Inflammatory macrophage treated with lipopolysaccharide for 1 hour (primary cell): ENCODE data around the gene CYP2S1.
A peak's percentile ranks its signal among the peaks of the same experiment; 100 is the strongest.
"Not testable (repeated sequence)": the region's sequence is repeated elsewhere in the genome, so short reads cannot be mapped to it uniquely, and the experiment has no call there.

Source experiments
- DNase-seq, 2 donors: peaks; one replicate each; pipeline ENCODE4 v3.0.0-alpha.2; 2020 to 2022

The CYP2S1 gene

GRCh38 chr19:41226053-41226873 is 33.2 kb downstream of the CYP2S1 start:
- no peak for DNase-seq

- no peak for DNase-seq
Observed at GRCh38 chr19:41226874-41227390, 33.9 kb downstream of the CYP2S1 start.

DNA sequence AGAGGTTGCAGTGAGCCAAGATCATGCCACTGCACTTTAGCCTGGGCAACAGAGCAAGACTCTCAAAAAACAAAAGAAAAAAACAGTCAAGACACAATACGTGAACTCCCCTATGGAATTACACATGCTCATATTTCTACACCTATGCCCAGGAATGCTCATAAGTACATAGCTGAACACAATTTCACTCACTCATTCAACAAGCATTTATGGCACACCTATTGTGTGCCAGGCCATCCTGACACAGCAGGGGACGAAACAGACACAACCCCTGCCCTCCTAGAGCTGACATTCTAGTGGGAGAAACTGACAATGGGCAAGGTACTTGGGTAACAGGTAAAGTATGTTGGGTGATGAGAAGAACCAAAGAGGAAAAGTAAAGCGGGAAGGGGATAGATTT is 35.5 kb downstream of the CYP2S1 start:
- no peak for DNase-seq

DNA sequence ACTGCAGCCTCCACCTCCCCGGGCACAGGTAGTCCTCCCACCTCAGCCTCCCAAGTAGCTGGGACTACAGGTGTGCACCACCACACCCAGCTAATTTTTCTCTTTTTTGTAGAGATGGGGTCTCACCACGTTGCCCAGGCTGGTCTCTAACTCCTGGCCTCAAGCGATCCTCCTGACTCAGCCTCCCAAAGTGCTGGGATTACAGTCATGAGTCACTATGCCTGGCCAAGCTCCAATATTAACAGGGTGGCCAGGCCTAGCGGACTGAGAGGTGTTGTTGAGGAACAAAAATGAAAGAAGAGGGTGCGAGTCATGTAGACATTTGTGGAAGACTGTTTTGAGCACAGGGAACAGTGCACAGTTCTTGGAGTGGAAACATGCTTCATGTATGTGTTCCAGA is 36.3 kb downstream of the CYP2S1 start:
- not testable (repeated sequence) for DNase-seq

GRCh38 chr19:41230067-41230857 is 37.2 kb downstream of the CYP2S1 start:
- no peak for DNase-seq

DNA sequence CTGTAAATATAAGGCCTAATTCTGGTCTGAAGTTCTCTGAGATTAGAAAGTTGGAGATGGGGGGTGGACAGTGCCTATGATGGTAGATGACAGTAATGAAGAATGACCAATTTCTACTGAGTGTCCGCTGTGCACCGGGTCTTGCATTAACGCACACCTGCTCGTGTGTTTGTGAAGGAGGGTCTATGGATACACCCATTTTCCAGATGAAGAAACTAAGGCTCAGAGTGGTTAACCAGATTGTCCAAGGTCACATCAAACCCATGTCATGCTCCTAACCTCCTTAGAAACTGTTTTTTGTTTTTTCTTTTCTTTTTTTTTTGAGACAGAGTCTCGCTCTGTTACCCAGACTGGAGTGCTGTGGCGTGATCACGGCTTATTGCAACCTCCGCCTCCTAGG is 39.7 kb downstream of the CYP2S1 start:
- no peak for DNase-seq

DNA sequence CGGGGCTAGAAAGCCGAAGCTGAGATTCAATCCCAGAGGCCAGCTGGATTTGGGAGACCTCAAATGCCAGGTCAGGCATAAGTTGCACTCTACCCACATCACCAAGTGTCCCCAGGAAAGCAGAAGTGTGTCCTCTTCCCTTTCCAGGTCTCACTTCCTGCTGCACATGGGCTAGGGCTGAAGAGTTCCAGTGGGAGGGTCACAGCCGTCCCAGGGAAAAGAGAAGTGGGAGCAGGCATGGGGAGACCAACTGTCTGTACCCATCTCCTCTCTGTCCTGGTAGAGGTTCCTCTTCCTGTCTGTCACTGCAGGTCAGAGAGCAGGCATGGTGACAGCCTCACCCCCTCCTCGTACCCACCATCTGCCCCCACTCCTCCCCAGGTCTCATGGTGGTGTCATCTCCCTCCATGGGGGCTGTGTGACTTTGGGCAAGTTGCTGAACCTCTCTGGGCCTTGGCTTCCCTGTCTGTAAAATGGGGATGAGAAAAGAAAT is 40.8 kb downstream of the CYP2S1 start:
- DNase-seq, result peak; percentile 76 to 93

DNA sequence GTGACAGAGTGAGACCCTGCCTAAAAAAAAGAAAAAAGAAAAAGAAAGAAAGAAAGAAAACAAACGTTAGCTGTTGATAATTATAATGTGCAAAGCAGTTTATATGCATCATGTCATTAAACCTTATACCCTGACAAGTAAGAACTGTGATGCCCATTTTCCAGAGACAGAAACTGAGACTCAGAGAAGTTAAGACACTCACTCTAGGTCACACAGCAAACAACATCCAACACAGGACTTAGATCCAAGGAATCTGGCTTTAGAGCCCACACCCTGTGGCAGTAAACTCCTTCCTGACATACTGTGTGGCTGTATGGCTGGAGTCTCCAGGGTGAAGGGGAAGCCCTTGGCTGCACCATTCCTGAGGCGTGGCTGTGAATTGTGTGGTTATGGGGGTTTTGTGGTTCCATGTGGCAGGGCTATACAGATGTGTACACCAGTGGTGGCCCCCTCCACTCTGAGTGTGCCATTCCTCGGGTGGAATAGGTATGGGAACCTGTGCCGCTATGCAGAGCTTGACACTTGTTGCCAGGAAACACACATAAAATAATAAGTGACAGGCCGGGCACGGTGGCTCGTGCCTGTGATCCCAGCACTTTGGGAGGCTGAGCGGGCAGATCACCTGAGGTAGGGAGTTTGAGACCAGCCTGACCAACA is 41.6 kb downstream of the CYP2S1 start:
- no peak for DNase-seq

GRCh38 chr19:41235480-41235879 is 42.5 kb downstream of the CYP2S1 start:
- no peak for DNase-seq

DNA sequence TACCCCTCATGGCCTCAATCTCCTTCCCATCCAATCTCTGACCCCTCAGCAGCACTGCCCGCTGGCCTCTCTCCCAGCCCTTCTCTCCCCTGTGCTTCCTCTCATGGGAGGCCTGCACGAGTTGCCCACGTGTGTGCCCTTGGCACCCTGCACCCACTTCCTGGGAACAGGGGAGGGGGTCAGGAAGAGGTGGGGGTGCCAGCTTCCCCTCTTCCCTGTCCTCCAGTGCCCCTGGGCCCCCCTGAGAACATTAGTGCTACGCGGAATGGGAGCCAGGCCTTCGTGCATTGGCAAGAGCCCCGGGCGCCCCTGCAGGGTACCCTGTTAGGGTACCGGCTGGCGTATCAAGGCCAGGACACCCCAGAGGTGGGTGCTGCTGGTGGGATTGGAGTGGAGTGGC is 45.2 kb downstream of the CYP2S1 start:
- DNase-seq, result no peak

GRCh38 chr19:41239363-41239762 is 46.3 kb downstream of the CYP2S1 start:
- no peak for DNase-seq

GRCh38 chr19:41239961-41240574 is 47.0 kb downstream of the CYP2S1 start:
- DNase-seq, result no peak

DNA sequence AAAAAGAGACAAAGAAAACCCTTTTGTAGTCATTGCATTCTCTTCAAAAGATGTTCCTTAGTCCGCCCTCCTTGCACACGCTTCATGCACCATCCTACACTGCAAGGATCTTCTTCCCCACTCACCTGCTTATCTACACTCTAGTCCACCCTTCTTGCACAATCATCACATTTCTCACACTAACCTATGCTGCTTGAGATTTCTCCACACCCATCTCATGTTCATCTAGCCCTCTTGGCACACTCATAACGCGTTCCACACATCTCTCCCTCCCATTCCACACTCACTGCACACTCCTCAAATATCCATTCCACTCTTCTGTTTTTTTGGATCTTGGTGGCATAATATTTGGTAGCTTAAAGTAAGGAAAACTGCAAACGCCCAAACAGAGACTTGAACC is 48.8 kb downstream of the CYP2S1 start:
- no peak for DNase-seq

DNA sequence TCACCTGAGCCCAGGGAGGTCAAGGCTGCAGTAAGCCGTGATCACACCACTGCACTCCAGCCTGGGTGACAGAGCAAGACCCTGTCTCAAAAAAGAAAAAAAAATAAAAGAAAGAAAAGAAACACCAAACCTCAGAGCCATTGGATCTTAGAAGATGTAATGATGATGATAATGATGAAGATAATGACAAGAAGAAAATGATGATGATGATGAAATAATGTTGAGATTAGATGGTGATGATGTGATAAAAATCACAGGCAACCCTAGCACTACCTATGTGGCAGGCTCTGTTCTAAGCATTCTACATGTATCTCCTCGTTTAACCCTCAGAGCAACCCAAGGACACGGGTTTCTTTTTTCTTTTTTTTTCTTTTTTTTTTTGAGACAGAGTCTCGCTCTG is 51.1 kb downstream of the CYP2S1 start:
- DNase-seq, result no peak

DNA sequence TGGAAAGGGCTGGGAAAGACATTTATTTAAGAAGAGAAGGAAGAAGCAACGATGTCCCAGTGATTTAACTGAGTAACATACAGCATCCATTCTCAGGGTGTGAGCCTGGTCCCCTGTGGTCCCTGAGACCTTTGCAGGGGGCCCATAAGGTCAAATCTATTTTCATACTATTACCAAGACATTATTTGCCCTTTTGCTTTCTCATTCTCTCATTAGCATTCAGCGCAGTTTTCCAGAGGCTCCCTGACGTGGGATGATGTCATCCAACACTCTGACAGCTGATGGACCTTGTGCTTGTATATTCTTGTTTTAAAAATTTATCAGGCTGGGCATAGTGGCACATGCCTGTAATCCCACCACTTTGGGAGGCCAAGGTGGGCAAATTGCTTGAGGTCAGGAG is 52.8 kb downstream of the CYP2S1 start:
- DNase-seq, result no peak

DNA sequence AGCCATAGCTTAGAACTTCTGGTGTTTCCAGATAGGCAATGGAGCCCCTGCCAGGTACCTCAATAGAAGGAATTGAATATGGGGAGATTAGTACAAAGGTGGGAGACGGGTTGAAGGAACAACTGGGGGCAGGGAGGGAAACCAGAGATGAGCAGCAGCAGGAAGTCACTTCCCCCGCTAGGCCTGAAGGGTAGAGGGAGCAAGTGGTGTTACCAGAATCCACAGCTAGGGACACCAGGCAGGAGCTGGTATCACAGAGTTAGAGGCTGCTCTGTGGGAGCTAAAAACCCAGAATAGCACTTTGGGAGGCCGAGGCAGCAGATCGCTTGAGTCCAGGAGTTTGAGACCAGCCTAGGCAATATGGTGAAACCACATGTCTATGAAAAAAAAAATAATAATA is 55.9 kb downstream of the CYP2S1 start:
- no peak for DNase-seq

DNA sequence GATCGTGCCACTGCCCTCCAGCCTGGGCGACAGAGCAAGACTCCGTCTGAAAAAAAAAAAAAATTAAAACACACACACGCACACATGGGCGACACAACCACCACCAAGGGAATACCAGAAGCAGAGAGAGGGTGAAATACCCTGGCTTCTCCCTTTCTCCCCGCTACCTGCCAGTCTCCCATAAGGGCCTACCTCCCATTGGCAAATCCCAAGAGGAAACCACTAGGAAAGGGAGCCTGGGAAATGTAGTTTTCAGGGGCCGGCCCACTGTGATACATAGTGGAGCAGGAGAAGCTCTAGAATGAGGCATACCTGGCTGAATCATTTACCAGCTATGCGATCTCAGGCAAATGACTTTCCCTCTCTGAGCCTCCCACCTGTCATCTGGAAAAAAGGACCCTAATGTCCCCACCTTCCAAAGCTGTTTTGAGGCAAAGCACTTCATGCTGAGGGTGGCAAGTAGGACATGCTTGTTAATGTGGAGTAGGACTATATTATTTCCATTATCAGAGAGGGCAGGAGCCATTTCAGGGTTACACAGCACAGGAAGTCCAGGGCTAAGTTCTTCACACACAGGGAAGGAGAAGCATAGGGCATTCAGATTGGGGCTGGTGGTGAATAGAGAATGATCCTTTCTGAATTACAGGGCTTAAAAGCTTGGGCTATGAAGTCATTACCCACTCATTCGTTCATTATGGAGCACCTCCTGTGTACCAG is 56.8 kb downstream of the CYP2S1 start:
- no peak for DNase-seq

- DNase-seq, result no peak
Observed at GRCh38 chr19:41253660-41254059, 60.6 kb downstream of the CYP2S1 start.

GRCh38 chr19:41255171-41255570 is 62.2 kb downstream of the CYP2S1 start:
- no peak for DNase-seq
